ENCODE data around the gene PICK1. TPM values are rescaled to one million over a fixed set of nuclear protein-coding genes. Genes with fewer than 3 reads are reported as not detected.

PICK1 gene
- total and polyA plus RNA-seq, 11 donors = 18.8 to 41.5 (median 22.8) TPM

- Histone ChIP-seq H3K27me3 (no peaks in the 10 kb centered on the region), H3K4me3 (no peak overlapping the region), H3K27ac (no peak overlapping the region), H3K36me3 (no peaks in the 10 kb centered on the region), H3K9me3 (no peaks in the 10 kb centered on the region), H3K4me1 (peaks cover 0 to 8% (median 1%) of the 10 kb centered on the region in 12 donors)
- TF ChIP-seq CTCF (IDR thresholded peaks at IDR 0.05) (no peak), POLR2A (IDR thresholded peaks at IDR 0.05) (no peak)
- intact Hi-C loops (cut with DNase I) = no loop called here
- ATAC-seq (no peak), DNase-seq (no peak)
- WGBS, 4 donors = 89 to 92% (median 91%) methylated on average over 15 of the region's 15 CpGs
Observed at GRCh38 chr22:38028344-38029130, 28.7 kb upstream of the PICK1 start.

GRCh38 chr22:38029370-38029769 lies 27.8 kb upstream of the PICK1 start:
- no peak overlapping the region for H3K4me3 ChIP-seq
- H3K4me1 ChIP-seq = peaks cover 0 to 17% (median 10%) of the 10 kb centered on the region in 12 donors
- H3K27ac ChIP-seq = no peak overlapping the region
- no peak for DNase-seq
- H3K27me3 ChIP-seq = no peaks in the 10 kb centered on the region
- H3K9me3 ChIP-seq = no peaks in the 10 kb centered on the region
- no peak for TF ChIP-seq POLR2A (IDR thresholded peaks at IDR 0.05)
- no peak for TF ChIP-seq CTCF (IDR thresholded peaks at IDR 0.05)
- intact Hi-C loops (cut with DNase I) = no loop called here
- H3K36me3 ChIP-seq = no peaks in the 10 kb centered on the region
- ATAC-seq = no peak

- intact Hi-C loops (cut with DNase I) = no loop called here
- TF ChIP-seq POLR2A (IDR thresholded peaks at IDR 0.05) (no peak), CTCF (IDR thresholded peaks at IDR 0.05) (no peak)
- H3K4me3 ChIP-seq = no peak overlapping the region
- DNase-seq (no peak), ATAC-seq (no peak)
- H3K9me3 ChIP-seq = no peaks in the 10 kb centered on the region
- H3K27me3 ChIP-seq = no peaks in the 10 kb centered on the region
- 63 to 70% (median 69%) methylated on average over 5 of the region's 5 CpGs for WGBS, 4 donors
- H3K27ac ChIP-seq = peak overlapping the region in 3 of 12 donors; percentile 10 to 47 (median 18)
- no peaks in the 10 kb centered on the region for H3K36me3 ChIP-seq
- H3K4me1 ChIP-seq = peaks cover 0 to 22% (median 14%) of the 10 kb centered on the region in 12 donors
Observed at GRCh38 chr22:38029901-38030300, 27.3 kb upstream of the PICK1 start.

- H3K27me3 ChIP-seq = no peaks in the 10 kb centered on the region
- intact Hi-C loops (cut with DNase I) = no loop called here
- 57 to 82% (median 73%) methylated on average over 13 to 16 of the region's 16 CpGs for WGBS, 4 donors
- TF ChIP-seq POLR2A (IDR thresholded peaks at IDR 0.05) (no peak), CTCF (IDR thresholded peaks at IDR 0.05) (no peak)
- no peak overlapping the region for H3K4me3 ChIP-seq
- H3K27ac ChIP-seq = peak overlapping the region in 4 of 12 donors; percentile 0 to 47 (median 14)
- no peaks in the 10 kb centered on the region for H3K36me3 ChIP-seq
- no peaks in the 10 kb centered on the region for H3K9me3 ChIP-seq
- DNase-seq (peak in 1 of 5 donors; percentile 64), ATAC-seq (peak in 1 of 4 donors; percentile 15)
- peaks cover 0 to 24% (median 14%) of the 10 kb centered on the region in 12 donors for H3K4me1 ChIP-seq
Observed at GRCh38 chr22:38030311-38031133, 26.7 kb upstream of the PICK1 start.
